HAP-1 (cell line): ENCODE results near the gene AMPD2.
"Not testable (repeated sequence)": the region's sequence is repeated elsewhere in the genome, so short reads cannot be mapped to it uniquely, and the experiment has no call there.

Experiments used
- DNase-seq, 2 experiments: peaks; one replicate each; pipeline ENCODE4 v3.0.0-alpha.2; 2016 to 2020; ENCODE audit warnings: low spot score in 2 of 2
- H3K27me3 ChIP-seq: fragments of 250-450 bp; sonication (Bioruptor Pico); 2 replicates; pipeline ENCODE4 v1.5.1; 2020; ENCODE audit warnings: low read depth, mild to moderate bottlenecking, moderate library complexity
- H3K36me3 ChIP-seq: fragments of 250-450 bp; sonication (Bioruptor Pico); replicated peaks from 2 replicates; pipeline ENCODE4 v1.5.1; 2020; ENCODE audit warnings: mild to moderate bottlenecking
- H3K4me1 ChIP-seq: fragments of 250-450 bp; sonication (Bioruptor Pico); 2 replicates; pipeline ENCODE4 v1.5.1; 2020; ENCODE audit warnings: mild to moderate bottlenecking
- H3K4me3 ChIP-seq: fragments of 250-450 bp; sonication (Bioruptor Pico); 2 replicates; pipeline ENCODE4 v1.5.1; 2020; ENCODE audit warnings: mild to moderate bottlenecking, moderate library complexity
- H3K9me3 ChIP-seq: fragments of 250-450 bp; sonication (Bioruptor Pico); 2 replicates; pipeline ENCODE4 v1.5.1; 2020; ENCODE audit warnings: mild to moderate bottlenecking, moderate library complexity
- in situ Hi-C: fragments of 300-500 bp; cut with MboI; formaldehyde crosslinking; loops from 3 replicates; pipeline ENCODE4 v1.14.3; 2020; ENCODE audit warnings: low sequenced_read_pairs, inconsistent platforms, mixed read lengths

The AMPD2 gene

GRCh38 chr1:109669949-109670302, 50.3 kb downstream of the AMPD2 start:
- H3K36me3 ChIP-seq, result not testable (repeated sequence)

GRCh38 chr1:109671067-109671466, 51.4 kb downstream of the AMPD2 start:
- H3K9me3 ChIP-seq, result no peaks in the 10 kb centered on the region
- in situ Hi-C loops, result no loop called here
- H3K4me1 ChIP-seq, result peaks cover 3% of the 10 kb centered on the region; the same call in 1 of the 2 replicates
- no peak for DNase-seq
- no peaks in the 10 kb centered on the region for H3K27me3 ChIP-seq
- no peak overlapping the region for H3K4me3 ChIP-seq
- no peaks in the 10 kb centered on the region for H3K36me3 ChIP-seq

More at GRCh38 chr1:109669949-109670302, 50.3 kb downstream of the AMPD2 start:
- H3K9me3 ChIP-seq, H3K27me3 ChIP-seq, H3K4me3 ChIP-seq, H3K4me1 ChIP-seq, DNase-seq, in situ Hi-C loops: not testable (repeated sequence)

GRCh38 chr1:109673861-109674260, 54.2 kb downstream of the AMPD2 start:
- H3K4me3 ChIP-seq, H3K9me3 ChIP-seq, H3K36me3 ChIP-seq, H3K27me3 ChIP-seq, H3K4me1 ChIP-seq, DNase-seq, in situ Hi-C loops: not testable (repeated sequence)

GRCh38 chr1:109676683-109677381, 57.2 kb downstream of the AMPD2 start:
- H3K9me3 ChIP-seq, in situ Hi-C loops, H3K4me3 ChIP-seq, H3K4me1 ChIP-seq, H3K36me3 ChIP-seq, DNase-seq, H3K27me3 ChIP-seq: not testable (repeated sequence)

GRCh38 chr1:109677459-109677858, 57.8 kb downstream of the AMPD2 start:
- H3K4me1 ChIP-seq, result no peaks in the 10 kb centered on the region
- no peak for DNase-seq
- no peaks in the 10 kb centered on the region for H3K9me3 ChIP-seq
- H3K4me3 ChIP-seq, result no peak overlapping the region
- no peaks in the 10 kb centered on the region for H3K36me3 ChIP-seq
- in situ Hi-C loops, result no loop called here
- H3K27me3 ChIP-seq, result no peaks in the 10 kb centered on the region

- H3K4me1 ChIP-seq, H3K36me3 ChIP-seq, DNase-seq, H3K27me3 ChIP-seq, in situ Hi-C loops, H3K9me3 ChIP-seq, H3K4me3 ChIP-seq: not testable (repeated sequence)
These were observed 59.0 kb downstream of the AMPD2 start for GRCh38 chr1:109678637-109679036.
